Thymus (tissue), 11 donors: ENCODE measurements around the gene BLACAT1. TPM values are rescaled to one million over a fixed set of nuclear protein-coding genes. Genes with fewer than 3 reads are reported as not detected.

Experiments
- DNase-seq, 9 donors: peaks; one replicate each; pipeline ENCODE4 v3.0.0-alpha.2; 2013; ENCODE audit warnings: low spot score in 9 of 9, low read depth in 6 of 9, missing footprints in 1 of 9
- H3K27ac ChIP-seq, 2 donors: one replicate each; pipeline ENCODE4 v1.5.1; 2013; ENCODE audit warnings: control low read depth in 1 of 2, low read depth in 1 of 2, low read length in 1 of 2, mild to moderate bottlenecking in 1 of 2, moderate library complexity in 1 of 2
- H3K27me3 ChIP-seq, 2 donors: one replicate each; pipeline ENCODE4 v1.5.1; 2013; ENCODE audit warnings: low read length in 1 of 2; ENCODE audit not compliant: control insufficient read depth in 2 of 2, insufficient read depth in 1 of 2
- H3K36me3 ChIP-seq, 2 donors: one replicate each; pipeline ENCODE4 v1.5.1; 2013; ENCODE audit warnings: low read length in 1 of 2, mild to moderate bottlenecking in 1 of 2, moderate library complexity in 1 of 2; ENCODE audit not compliant: control insufficient read depth in 2 of 2, insufficient read depth in 2 of 2
- H3K4me1 ChIP-seq, 2 donors: one replicate each; pipeline ENCODE4 v1.5.1; 2013; ENCODE audit warnings: low read length in 2 of 2; ENCODE audit not compliant: control insufficient read depth in 2 of 2, insufficient read depth in 2 of 2
- H3K4me3 ChIP-seq, 2 donors: one replicate each; pipeline ENCODE4 v1.5.1; 2013; ENCODE audit warnings: low read length in 2 of 2, control low read depth in 1 of 2, mild to moderate bottlenecking in 1 of 2
- H3K9me3 ChIP-seq, 2 donors: one replicate each; pipeline ENCODE4 v1.5.1; 2013; ENCODE audit warnings: low read length in 1 of 2, mild to moderate bottlenecking in 1 of 2; ENCODE audit not compliant: control insufficient read depth in 2 of 2, insufficient read depth in 1 of 2
- WGBS: extraction: QIAGEN DNeasy Blood & Tissue Kit; methylation state at CpG from one replicate; pipeline ENCODE4 v1.1.7; 2013; 5-methylcytosine and 5-hydroxymethylcytosine counted together
- polyA plus RNA-seq: library from polyadenylated mRNA; stranded (reverse); fragments of 200-250 nt; gene quantifications from one replicate; pipeline ENCODE4 v1.2.3, GENCODE V29; 2013
- total RNA-seq: library from RNA; stranded (reverse); fragments of 120-200 nt; gene quantifications from one replicate; pipeline ENCODE4 v1.2.4, GENCODE V29; 2013
- donor health status: healthy.

Gene BLACAT1
- total and polyA plus RNA-seq, 2 donors = 0.05 to 0.14 TPM

- no peak overlapping the region for H3K27ac ChIP-seq
- no peaks in the 10 kb centered on the region for H3K9me3 ChIP-seq
- H3K4me3 ChIP-seq = no peak overlapping the region
- no peaks in the 10 kb centered on the region for H3K4me1 ChIP-seq
- peaks cover 0 to 34% of the 10 kb centered on the region in 2 donors for H3K27me3 ChIP-seq
- H3K36me3 ChIP-seq = no peaks in the 10 kb centered on the region
- DNase-seq = no peak
- WGBS = 62% methylated on average over 2 of the region's 2 CpGs
Observed at GRCh38 chr1:205465392-205465791, 9.5 kb upstream of the BLACAT1 start.

GRCh38 chr1:205458777-205459566 is 3.1 kb upstream of the BLACAT1 start:
- Histone ChIP-seq H3K9me3 (no peaks in the 10 kb centered on the region), H3K4me1 (peaks cover 0 to 10% of the 10 kb centered on the region in 2 donors), H3K36me3 (no peaks in the 10 kb centered on the region), H3K27ac (no peak overlapping the region), H3K4me3 (no peak overlapping the region), H3K27me3 (peaks cover 52 to 72% of the 10 kb centered on the region in 2 donors)
- peak in 5 of 9 donors; percentile 10 to 59 (median 26) for DNase-seq
- 60% methylated on average over 6 of the region's 6 CpGs for WGBS

GRCh38 chr1:205456868-205457745 is 1.3 kb upstream of the BLACAT1 start:
- DNase-seq = no peak
- Histone ChIP-seq H3K4me3 (peak overlapping the region in 1 of 2 donors; percentile 29), H3K27ac (no peak overlapping the region), H3K36me3 (no peaks in the 10 kb centered on the region), H3K9me3 (no peaks in the 10 kb centered on the region), H3K4me1 (peaks cover 0 to 10% of the 10 kb centered on the region in 2 donors), H3K27me3 (peaks cover 57 to 82% of the 10 kb centered on the region in 2 donors)
- WGBS = 2% methylated on average over 73 of the region's 74 CpGs

GRCh38 chr1:205456383-205456867 is 580 bp upstream of the BLACAT1 start:
- Histone ChIP-seq H3K27ac (no peak overlapping the region), H3K4me3 (peak overlapping the region in 1 of 2 donors; percentile 29), H3K4me1 (peaks cover 0 to 10% of the 10 kb centered on the region in 2 donors), H3K27me3 (peaks cover 59 to 88% of the 10 kb centered on the region in 2 donors), H3K36me3 (no peaks in the 10 kb centered on the region), H3K9me3 (no peaks in the 10 kb centered on the region)
- WGBS = 2% methylated on average over 47 of the region's 47 CpGs
- no peak for DNase-seq

GRCh38 chr1:205454903-205455335 is 926 bp downstream of the BLACAT1 start:
- H3K27me3 ChIP-seq = peaks cover 59 to 96% of the 10 kb centered on the region in 2 donors
- 23% methylated on average over 6 of the region's 6 CpGs for whole genome bisulfite sequencing

GRCh38 chr1:205453466-205453865 is 2.4 kb downstream of the BLACAT1 start:
- H3K9me3 ChIP-seq = no peaks in the 10 kb centered on the region
- H3K27ac ChIP-seq = no peak overlapping the region
- peaks cover 0 to 10% of the 10 kb centered on the region in 2 donors for H3K4me1 ChIP-seq
- H3K27me3 ChIP-seq = peaks cover 50 to 95% of the 10 kb centered on the region in 2 donors
- no peak for DNase-seq
- no peak overlapping the region for H3K4me3 ChIP-seq
- WGBS = 80% methylated on average over 3 of the region's 3 CpGs
- H3K36me3 ChIP-seq = no peaks in the 10 kb centered on the region

More at GRCh38 chr1:205454903-205455335, 926 bp downstream of the BLACAT1 start:
- DNase-seq = no peak
- Histone ChIP-seq H3K36me3 (no peaks in the 10 kb centered on the region), H3K4me3 (no peak overlapping the region), H3K4me1 (peaks cover 0 to 10% of the 10 kb centered on the region in 2 donors), H3K9me3 (no peaks in the 10 kb centered on the region), H3K27ac (no peak overlapping the region)

- H3K27me3 ChIP-seq = peaks cover 45 to 92% of the 10 kb centered on the region in 2 donors
- DNase-seq = no peak
- no peaks in the 10 kb centered on the region for H3K36me3 ChIP-seq
- no peak overlapping the region for H3K27ac ChIP-seq
- H3K4me1 ChIP-seq = peaks cover 0 to 10% of the 10 kb centered on the region in 2 donors
- H3K4me3 ChIP-seq = no peak overlapping the region
- H3K9me3 ChIP-seq = no peaks in the 10 kb centered on the region
- 95% methylated on average over 5 of the region's 5 CpGs for WGBS
Observed at GRCh38 chr1:205452933-205453332, 2.9 kb downstream of the BLACAT1 start.

- no peak overlapping the region for H3K4me3 ChIP-seq
- WGBS = 85% methylated on average over 2 of the region's 2 CpGs
- peaks cover 0 to 10% of the 10 kb centered on the region in 2 donors for H3K4me1 ChIP-seq
- H3K9me3 ChIP-seq = no peaks in the 10 kb centered on the region
- no peak overlapping the region for H3K27ac ChIP-seq
- no peak for DNase-seq
- peaks cover 39 to 92% of the 10 kb centered on the region in 2 donors for H3K27me3 ChIP-seq
- no peaks in the 10 kb centered on the region for H3K36me3 ChIP-seq
Observed at GRCh38 chr1:205452364-205452763, 3.5 kb downstream of the BLACAT1 start.
